ENCODE results near the gene SAPCD2.
"Not testable (repeated sequence)": the region's sequence is repeated elsewhere in the genome, so short reads cannot be mapped to it uniquely, and the experiment has no call there.

GRCh38 chr9:137118092-137118603 lies 47.8 kb upstream of the SAPCD2 start:
- not testable (repeated sequence) for TF ChIP-seq YY1 (IDR thresholded peaks at IDR 0.05; ENCODE audit: borderline replicate concordance in 1 of 3, control insufficient read depth in 1 of 3, extremely low read depth in 1 of 3, insufficient read depth in 3 of 3, insufficient read length in 1 of 3, insufficient replicate concordance in 2 of 3, low read depth in 1 of 3, low read length in 2 of 3); KAT8 (IDR thresholded peaks at IDR 0.05; ENCODE audit: low read depth); CTCF (IDR thresholded peaks at IDR 0.05 in 2 of 3, conservative IDR thresholded peaks at IDR 0.05 in 1 of 3; ENCODE audit: insufficient read depth in 2 of 3, low read depth in 1 of 3, low read length in 3 of 3); ZNF311 (CRISPR knock-in tag; IDR thresholded peaks at IDR 0.05); MLLT1 (IDR thresholded peaks at IDR 0.05); POLR2AphosphoS2 (IDR thresholded peaks at IDR 0.05; ENCODE audit: low read length); HCFC1 (IDR thresholded peaks at IDR 0.05; ENCODE audit: low read depth, low read length); POLR2A (conservative IDR thresholded peaks at IDR 0.05); STAT5A (IDR thresholded peaks at IDR 0.05; ENCODE audit: borderline replicate concordance, low read length); POLR2AphosphoS5 (IDR thresholded peaks at IDR 0.05; ENCODE audit: control insufficient read depth, insufficient read depth, low read depth, low read length); CBX3 (IDR thresholded peaks at IDR 0.05; ENCODE audit: borderline replicate concordance in 1 of 2, low read length in 2 of 2)
- peak; percentile 47 for TF ChIP-seq CEBPB (tag; IDR thresholded peaks at IDR 0.05)

Measured in K562 (cell line).